Breast epithelium (tissue), 3 donors: Measurements from ENCODE around the gene LY6G5B.

Experiments
- CTCF ChIP-seq, 3 donors: fragments of 450-650 bp; IDR thresholded peaks; one replicate each; pipeline ENCODE4 v1.5.1; 2016 to 2017; ENCODE audit warnings: antibody characterized with exemption in 3 of 3, mild to moderate bottlenecking in 3 of 3, moderate library complexity in 3 of 3
- POLR2A ChIP-seq: fragments of 450-650 bp; IDR thresholded peaks from one replicate; pipeline ENCODE4 v1.6.1; 2016; ENCODE audit warnings: antibody characterized with exemption, mild to moderate bottlenecking, moderate library complexity

GRCh38 chr6:31691564-31692108 lies 21.9 kb downstream of the LY6G5B start:
- TF ChIP-seq POLR2A (no peak), CTCF (IDR thresholded peaks at IDR 0.05) (no peak)
